ENCODE data around the gene IER5L. TPM values are rescaled to one million over a fixed set of nuclear protein-coding genes. Genes with fewer than 3 reads are reported as not detected.

Gene IER5L
- polyA plus RNA-seq, 1 of the 3 experiments (the other 2 are of a cell fraction), result 16.2 TPM

DNA sequence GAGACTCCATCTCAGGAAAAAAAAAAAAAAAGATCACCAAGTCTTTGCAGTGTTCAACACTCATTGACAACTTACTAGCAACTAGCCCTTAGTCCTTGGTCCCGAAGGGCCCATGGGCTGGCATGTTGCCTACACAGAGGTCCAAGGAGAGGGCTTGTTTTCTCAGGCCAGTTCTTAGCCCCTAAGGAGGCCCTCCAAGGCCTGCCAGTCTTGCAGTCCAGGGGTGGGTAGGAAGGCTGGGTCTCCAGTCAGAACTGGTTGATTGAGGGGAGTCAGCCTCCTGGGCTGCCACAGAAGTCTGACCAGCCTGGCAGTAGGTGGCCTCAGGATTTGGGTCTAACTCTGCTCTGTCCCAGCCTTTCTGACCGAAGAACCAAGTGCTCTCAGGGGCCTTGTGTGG lies 32.7 kb downstream of the IER5L start:
- H3K9ac ChIP-seq, result peak overlapping the region; percentile 58
- peak overlapping the region; percentile 51; the same call in 1 of the 2 replicates for H3K4me2 ChIP-seq
- H4K20me1 ChIP-seq (ENCODE audit: insufficient read depth), result no peaks in the 10 kb centered on the region
- H3K4me1 ChIP-seq (ENCODE audit: control insufficient read depth in 1 of 2, insufficient read depth in 2 of 2, low read depth in 1 of 2, low read length in 1 of 2), result peaks cover 44 to 53% of the 10 kb centered on the region in 2 experiments; a peak in 3 of 4 replicates
- 89% methylated on average over 1 of the region's 2 CpGs for WGBS (ENCODE audit: low lambda C conversion rate)
- TF ChIP-seq EP300 (IDR thresholded peaks at IDR 0.05; ENCODE audit: borderline replicate concordance in 1 of 2, low read depth in 1 of 2, low read length in 1 of 2), result no peak
- no peak for TF ChIP-seq TCF12 (IDR thresholded peaks at IDR 0.05)
- TF ChIP-seq JUND (IDR thresholded peaks at IDR 0.05), result no peak
- TF ChIP-seq MXI1 (IDR thresholded peaks at IDR 0.05; ENCODE audit: low read depth, low read length), result no peak
- TF ChIP-seq SMC3 (IDR thresholded peaks at IDR 0.05; ENCODE audit: low read depth, low read length), result no peak
- no peak for TF ChIP-seq GABPA (IDR thresholded peaks at IDR 0.05; ENCODE audit: low read depth)
- TF ChIP-seq ELF1 (IDR thresholded peaks at IDR 0.05), result no peak
- TF ChIP-seq NFIC (IDR thresholded peaks at IDR 0.05; ENCODE audit: borderline replicate concordance), result no peak
- no peak for TF ChIP-seq CHD2 (IDR thresholded peaks at IDR 0.05; ENCODE audit: low read length, partially characterized antibody)
- TF ChIP-seq, protein P1, sequence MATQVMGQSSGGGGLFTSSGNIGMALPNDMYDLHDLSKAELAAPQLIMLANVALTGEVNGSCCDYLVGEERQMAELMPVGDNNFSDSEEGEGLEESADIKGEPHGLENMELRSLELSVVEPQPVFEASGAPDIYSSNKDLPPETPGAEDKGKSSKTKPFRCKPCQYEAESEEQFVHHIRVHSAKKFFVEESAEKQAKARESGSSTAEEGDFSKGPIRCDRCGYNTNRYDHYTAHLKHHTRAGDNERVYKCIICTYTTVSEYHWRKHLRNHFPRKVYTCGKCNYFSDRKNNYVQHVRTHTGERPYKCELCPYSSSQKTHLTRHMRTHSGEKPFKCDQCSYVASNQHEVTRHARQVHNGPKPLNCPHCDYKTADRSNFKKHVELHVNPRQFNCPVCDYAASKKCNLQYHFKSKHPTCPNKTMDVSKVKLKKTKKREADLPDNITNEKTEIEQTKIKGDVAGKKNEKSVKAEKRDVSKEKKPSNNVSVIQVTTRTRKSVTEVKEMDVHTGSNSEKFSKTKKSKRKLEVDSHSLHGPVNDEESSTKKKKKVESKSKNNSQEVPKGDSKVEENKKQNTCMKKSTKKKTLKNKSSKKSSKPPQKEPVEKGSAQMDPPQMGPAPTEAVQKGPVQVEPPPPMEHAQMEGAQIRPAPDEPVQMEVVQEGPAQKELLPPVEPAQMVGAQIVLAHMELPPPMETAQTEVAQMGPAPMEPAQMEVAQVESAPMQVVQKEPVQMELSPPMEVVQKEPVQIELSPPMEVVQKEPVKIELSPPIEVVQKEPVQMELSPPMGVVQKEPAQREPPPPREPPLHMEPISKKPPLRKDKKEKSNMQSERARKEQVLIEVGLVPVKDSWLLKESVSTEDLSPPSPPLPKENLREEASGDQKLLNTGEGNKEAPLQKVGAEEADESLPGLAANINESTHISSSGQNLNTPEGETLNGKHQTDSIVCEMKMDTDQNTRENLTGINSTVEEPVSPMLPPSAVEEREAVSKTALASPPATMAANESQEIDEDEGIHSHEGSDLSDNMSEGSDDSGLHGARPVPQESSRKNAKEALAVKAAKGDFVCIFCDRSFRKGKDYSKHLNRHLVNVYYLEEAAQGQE (IDR thresholded peaks at IDR 0.05; ENCODE audit: low read depth, low read length), result no peak
- H3K9me2 ChIP-seq, result no peaks in the 10 kb centered on the region
- peak overlapping the region; percentile 14 to 84; a peak in 3 of 4 replicates for H3K27ac ChIP-seq (ENCODE audit: low read depth in 2 of 2, low read length in 1 of 2)
- no peaks in the 10 kb centered on the region for H3K9me3 ChIP-seq
- no peak overlapping the region for H3K4me3 ChIP-seq (ENCODE audit: low read depth in 2 of 2, low read length in 1 of 2)
- H3K36me3 ChIP-seq (replicated peaks in 1 of 2; ENCODE audit: control insufficient read depth in 1 of 2, insufficient read depth in 2 of 2, low read length in 1 of 2), result peaks cover 30 to 38% of the 10 kb centered on the region in 2 experiments
- no peaks in the 10 kb centered on the region for H3K27me3 ChIP-seq (ENCODE audit: insufficient read depth)
- ChIA-PET POLR2A (no interaction called here), CTCF (interaction anchor here (1.0 to 10.9 kb wide), 4 partner anchors 20 to 479 kb away, joined by 3 to 235 read pairs (median 111); no protein-coding TSS in a partner anchor)
- H3K79me2 ChIP-seq (ENCODE audit: insufficient read depth), result peaks cover 64% of the 10 kb centered on the region
- peaks cover 18% of the 10 kb centered on the region for H3F3A ChIP-seq (replicated peaks; ENCODE audit: insufficient read depth)
- no peak overlapping the region for H2AFZ ChIP-seq (ENCODE audit: low read depth)
- DNase-seq, result no peak

DNA sequence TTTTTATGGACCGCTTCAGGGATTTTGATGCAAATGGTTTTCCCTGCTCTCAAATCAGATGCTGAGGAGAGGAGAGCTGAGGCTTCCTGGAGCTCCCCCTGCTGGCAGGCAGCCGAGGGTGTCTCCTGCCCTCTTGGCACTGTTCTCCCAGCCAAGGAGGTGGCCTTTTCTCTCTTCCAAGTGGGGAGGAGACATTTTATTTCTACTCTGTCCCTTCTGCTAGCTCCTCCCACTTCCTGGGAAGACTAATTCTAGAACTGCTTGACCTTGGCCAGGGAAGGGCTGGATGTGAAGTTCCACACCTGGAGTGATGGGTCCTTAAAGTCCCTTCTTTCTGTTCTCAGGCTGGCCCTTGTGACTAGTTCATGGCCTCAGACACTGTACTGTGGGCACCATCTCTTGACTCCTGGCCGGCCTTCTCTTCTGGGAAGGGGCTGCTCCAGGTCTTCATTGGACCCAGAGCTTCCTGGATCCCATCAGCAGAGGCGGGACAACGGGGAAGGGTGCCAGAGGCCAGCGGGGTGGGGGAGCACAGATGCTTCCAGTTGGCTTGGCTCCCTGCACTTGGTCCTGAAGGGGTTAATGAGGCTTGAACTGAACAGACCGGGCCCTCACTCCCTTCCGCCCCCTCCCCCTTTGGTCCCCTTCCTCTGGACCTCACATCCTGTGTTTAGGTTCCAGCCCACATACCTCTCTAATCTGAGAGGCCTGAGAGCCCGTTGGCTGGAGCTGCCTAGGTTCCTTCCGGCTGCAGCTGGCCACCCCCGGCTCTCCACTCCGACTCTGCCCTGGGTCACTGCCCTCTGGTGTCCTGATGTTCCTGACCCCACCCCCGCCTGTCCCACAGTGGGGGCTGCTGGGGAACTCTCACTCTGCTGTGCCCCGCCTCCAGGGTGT lies 34.8 kb downstream of the IER5L start:
- no peaks in the 10 kb centered on the region for H3K9me2 ChIP-seq
- peak; percentile 87 for DNase-seq
- peaks cover 56 to 69% of the 10 kb centered on the region in 2 experiments; a peak in 3 of 4 replicates for H3K4me1 ChIP-seq (ENCODE audit: control insufficient read depth in 1 of 2, insufficient read depth in 2 of 2, low read depth in 1 of 2, low read length in 1 of 2)
- H3K36me3 ChIP-seq (replicated peaks in 1 of 2; ENCODE audit: control insufficient read depth in 1 of 2, insufficient read depth in 2 of 2, low read length in 1 of 2), result peaks cover 20 to 27% of the 10 kb centered on the region in 2 experiments
- H3K4me3 ChIP-seq (ENCODE audit: low read depth in 2 of 2, low read length in 1 of 2), result peak overlapping the region in 1 of 2 experiments; percentile 18; a peak in 1 of 4 replicates
- H2AFZ ChIP-seq (ENCODE audit: low read depth), result no peak overlapping the region
- peaks cover 64% of the 10 kb centered on the region for H3K79me2 ChIP-seq (ENCODE audit: insufficient read depth)
- no peaks in the 10 kb centered on the region for H3K9me3 ChIP-seq
- peak overlapping the region; percentile 99; the same call in 1 of the 2 replicates for H3K9ac ChIP-seq
- H3K27ac ChIP-seq (ENCODE audit: low read depth in 2 of 2, low read length in 1 of 2), result peak overlapping the region; percentile 12 to 100
- H4K20me1 ChIP-seq (ENCODE audit: insufficient read depth), result no peaks in the 10 kb centered on the region
- ChIA-PET CTCF (interaction anchor here (0.6 to 10.9 kb wide), 39 partner anchors 10 to 924 kb away, joined by 3 to 235 read pairs (median 4); partner anchors contain the start of genes C9orf50 and NTMT1), POLR2A (interaction anchor here (0.9 to 1.3 kb wide), 2 partner anchors 12 to 22 kb away, joined by 3 read pairs; no protein-coding TSS in a partner anchor)
- WGBS (ENCODE audit: low lambda C conversion rate), result 40% methylated on average over 7 of the region's 14 CpGs
- no peaks in the 10 kb centered on the region for H3K27me3 ChIP-seq (ENCODE audit: insufficient read depth)
- H3F3A ChIP-seq (replicated peaks; ENCODE audit: insufficient read depth), result peaks cover 34% of the 10 kb centered on the region
- H3K4me2 ChIP-seq, result peak overlapping the region; percentile 95
- no peak for TF ChIP-seq RFX5 (IDR thresholded peaks at IDR 0.05; ENCODE audit: low read length)
- peak; percentile 58 for TF ChIP-seq RAD21 (IDR thresholded peaks at IDR 0.05; ENCODE audit: low read length)
- TF ChIP-seq NRF1 (IDR thresholded peaks at IDR 0.05; ENCODE audit: low read depth, low read length), result no peak
- TF ChIP-seq CHD2 (IDR thresholded peaks at IDR 0.05; ENCODE audit: low read length, partially characterized antibody), result no peak
- TF ChIP-seq FOSL2 (IDR thresholded peaks at IDR 0.05; ENCODE audit: borderline replicate concordance, low read depth), result no peak
- TF ChIP-seq FOXM1 (IDR thresholded peaks at IDR 0.05; ENCODE audit: low read depth), result no peak
- TF ChIP-seq MEF2A (IDR thresholded peaks at IDR 0.05; ENCODE audit: borderline replicate concordance, low read depth), result no peak
- no peak for TF ChIP-seq USF2 (IDR thresholded peaks at IDR 0.05; ENCODE audit: borderline replicate concordance, low read depth, low read length)
- TF ChIP-seq SMC3 (IDR thresholded peaks at IDR 0.05; ENCODE audit: low read depth, low read length), result peak; percentile 59
- 0 out of 2 replicates have a peak, but pooled peaks have one; percentile 19 for TF ChIP-seq RCOR1 (IDR thresholded peaks at IDR 0.05; ENCODE audit: low read length)
- TF ChIP-seq GABPA (IDR thresholded peaks at IDR 0.05; ENCODE audit: low read depth), result 0 out of 2 replicates have a peak, but pooled peaks have one; percentile 8
- TF ChIP-seq USF1 (IDR thresholded peaks at IDR 0.05; ENCODE audit: borderline replicate concordance, low read depth), result no peak
- peak; percentile 37; the same call in 1 of the 2 replicates for TF ChIP-seq TAF1 (IDR thresholded peaks at IDR 0.05; ENCODE audit: borderline replicate concordance, low read depth, low read length)
- TF ChIP-seq RXRA (IDR thresholded peaks at IDR 0.05; ENCODE audit: borderline replicate concordance, low read depth), result peak; percentile 13; the same call in 1 of the 2 replicates
- peak; percentile 69 for TF ChIP-seq NFIC (IDR thresholded peaks at IDR 0.05; ENCODE audit: borderline replicate concordance)

All from SK-N-SH (cell line).